GF-D8 (cell line): Measurements from ENCODE around the gene NCKAP5.

Experiments used
- DNase-seq: peaks from one replicate; lab custom pipeline; 2025; lab: John Stamatoyannopoulos, UW

The NCKAP5 gene

GRCh38 chr2:133082034-133082433 is 486.2 kb downstream of the NCKAP5 start:
- no peak for DNase-seq

GRCh38 chr2:133080822-133081221 is 487.4 kb downstream of the NCKAP5 start:
- DNase-seq = no peak

- DNase-seq = no peak
Measured at GRCh38 chr2:133078667-133079411, 489.4 kb downstream of the NCKAP5 start.

- no peak for DNase-seq
Measured at GRCh38 chr2:133077269-133077822, 490.9 kb downstream of the NCKAP5 start.

- DNase-seq = no peak
Measured at GRCh38 chr2:133072837-133073694, 495.2 kb downstream of the NCKAP5 start.

- DNase-seq = no peak
Measured at GRCh38 chr2:133063775-133064174, 504.5 kb downstream of the NCKAP5 start.

GRCh38 chr2:133062931-133063665 is 505.2 kb downstream of the NCKAP5 start:
- DNase-seq = no peak

GRCh38 chr2:133061874-133062593 is 506.2 kb downstream of the NCKAP5 start:
- DNase-seq = no peak

- DNase-seq = no peak
Measured at GRCh38 chr2:133054297-133054696, 514.0 kb downstream of the NCKAP5 start.

GRCh38 chr2:133053541-133053940 is 514.7 kb downstream of the NCKAP5 start:
- no peak for DNase-seq

GRCh38 chr2:133045787-133046186 is 522.5 kb downstream of the NCKAP5 start:
- no peak for DNase-seq

- no peak for DNase-seq
Measured at GRCh38 chr2:133044556-133044955, 523.7 kb downstream of the NCKAP5 start.

GRCh38 chr2:133040170-133040569 is 528.1 kb downstream of the NCKAP5 start:
- DNase-seq = no peak

GRCh38 chr2:133039531-133039930 is 528.7 kb downstream of the NCKAP5 start:
- no peak for DNase-seq

GRCh38 chr2:133026536-133027177 is 541.6 kb downstream of the NCKAP5 start:
- DNase-seq = no peak

- no peak for DNase-seq
Measured at GRCh38 chr2:133025004-133025403, 543.3 kb downstream of the NCKAP5 start.

- DNase-seq = no peak
Measured at GRCh38 chr2:133012847-133013734, 555.2 kb downstream of the NCKAP5 start.

- DNase-seq = no peak
Measured at GRCh38 chr2:133004623-133005022, 563.6 kb downstream of the NCKAP5 start.

GRCh38 chr2:132999421-132999820 is 568.8 kb downstream of the NCKAP5 start:
- DNase-seq = no peak

- no peak for DNase-seq
Measured at GRCh38 chr2:132998221-132998620, 570.0 kb downstream of the NCKAP5 start.
